Activated CD4-positive, alpha-beta T cell treated with anti-CD3 and anti-CD28 coated beads for 24 hours (primary cell): ENCODE measurements around the gene GHR.

Source experiments
- DNase-seq, 2 donors: peaks; one replicate each; pipeline ENCODE4 v3.0.0-alpha.2; 2020; ENCODE audit warnings: low read depth in 2 of 2

GHR gene

DNA sequence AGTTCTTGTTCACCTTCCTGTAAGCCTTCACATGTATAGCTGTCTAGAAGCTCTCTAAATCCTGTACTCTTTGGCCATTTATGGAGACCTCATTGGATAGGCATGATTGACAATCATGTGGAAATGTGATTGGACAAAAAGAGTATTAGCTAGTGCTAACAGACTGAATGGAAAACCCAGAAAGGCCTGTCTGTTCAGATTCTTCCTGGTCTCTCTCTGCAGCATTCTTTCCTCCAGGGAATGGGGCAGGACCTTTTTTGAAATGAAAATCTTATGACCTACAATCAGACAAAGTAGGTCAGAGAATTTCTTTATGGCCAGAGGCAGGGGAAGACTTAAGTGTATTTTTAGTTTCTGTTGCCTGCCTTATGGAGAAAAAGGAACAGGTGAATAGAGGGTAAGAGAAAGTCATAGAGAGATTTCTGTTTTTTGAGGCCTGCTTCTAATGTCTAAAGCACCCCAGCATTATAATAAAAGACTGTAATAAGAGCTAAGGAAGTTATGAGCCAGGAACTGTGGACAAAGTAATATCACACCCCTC lies 181.0 kb downstream of the GHR start:
- DNase-seq, result no peak

GRCh38 chr5:42605490-42605889 lies 182.3 kb downstream of the GHR start:
- DNase-seq, result no peak

DNA sequence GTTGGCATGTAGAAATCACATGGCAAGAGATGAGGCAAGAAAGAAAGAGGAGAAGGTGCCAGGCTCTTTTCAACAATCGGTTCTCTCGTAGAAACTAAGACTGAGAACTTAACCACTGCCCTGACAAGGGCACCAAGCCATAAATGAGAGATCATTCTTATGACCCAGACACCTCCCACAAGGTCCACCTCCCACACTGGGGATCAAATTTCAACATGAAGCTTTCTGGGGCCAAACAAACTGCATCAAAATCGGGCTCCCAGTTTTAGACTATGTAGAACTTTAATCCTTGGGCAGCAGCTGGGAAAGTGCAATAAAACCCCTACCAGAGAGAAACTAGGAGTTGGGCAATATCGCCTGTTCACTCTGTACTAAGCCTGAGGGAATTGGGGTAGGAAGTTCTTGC lies 183.2 kb downstream of the GHR start:
- DNase-seq, result no peak

- no peak for DNase-seq
Measured at GRCh38 chr5:42611437-42611836, 188.2 kb downstream of the GHR start.

- DNase-seq, result no peak
Measured at GRCh38 chr5:42612750-42613366, 189.6 kb downstream of the GHR start.

GRCh38 chr5:42614509-42614908 lies 191.3 kb downstream of the GHR start:
- DNase-seq, result no peak

- no peak for DNase-seq
Measured at GRCh38 chr5:42620579-42621216, 197.5 kb downstream of the GHR start.

- no peak for DNase-seq
Measured at GRCh38 chr5:42621242-42621641, 198.0 kb downstream of the GHR start.

DNA sequence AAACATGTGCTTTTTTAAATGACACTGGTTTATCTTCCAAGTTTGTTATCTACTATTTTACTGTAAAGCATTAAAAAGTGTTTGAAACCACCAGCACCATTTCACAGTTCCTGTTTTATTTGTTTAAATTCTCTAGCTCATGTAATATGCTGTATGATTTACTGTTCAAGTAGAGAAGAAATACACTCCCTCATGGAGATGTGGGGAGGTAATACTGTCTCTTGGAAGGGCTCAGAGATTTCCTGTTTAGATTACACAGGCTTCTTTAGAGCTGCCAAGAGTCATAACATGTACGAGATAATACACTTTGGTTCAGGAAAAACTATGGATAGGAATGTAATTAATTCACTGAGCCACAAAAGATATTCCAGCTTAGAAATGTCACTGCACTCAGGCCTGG lies 198.4 kb downstream of the GHR start:
- no peak for DNase-seq

- DNase-seq, result no peak
Measured at GRCh38 chr5:42624912-42625311, 201.7 kb downstream of the GHR start.

GRCh38 chr5:42626462-42626861 lies 203.2 kb downstream of the GHR start:
- DNase-seq, result no peak

GRCh38 chr5:42628821-42629220 lies 205.6 kb downstream of the GHR start:
- DNase-seq, result no peak

DNA sequence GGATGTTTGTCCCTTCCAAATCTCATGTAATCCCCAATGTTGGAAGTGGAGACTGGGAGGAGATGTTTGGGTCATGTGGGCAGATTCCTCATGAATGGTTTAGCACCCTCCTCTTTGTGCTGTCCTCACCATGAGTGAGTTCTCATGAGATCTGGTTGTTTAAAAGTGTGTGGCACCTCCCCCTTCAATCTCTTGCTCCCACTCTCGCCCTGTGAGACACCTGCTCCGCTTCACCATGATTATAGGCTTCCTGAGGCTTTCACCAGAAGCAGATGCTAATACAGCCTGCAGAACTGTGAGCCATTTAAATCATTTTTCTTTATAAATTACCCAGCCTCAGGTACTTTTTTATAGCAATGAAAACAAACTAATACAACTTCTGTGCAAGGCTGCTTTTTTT lies 206.0 kb downstream of the GHR start:
- no peak for DNase-seq

GRCh38 chr5:42631241-42631640 lies 208.0 kb downstream of the GHR start:
- no peak for DNase-seq

- no peak for DNase-seq
Measured at GRCh38 chr5:42632354-42632900, 209.2 kb downstream of the GHR start.

DNA sequence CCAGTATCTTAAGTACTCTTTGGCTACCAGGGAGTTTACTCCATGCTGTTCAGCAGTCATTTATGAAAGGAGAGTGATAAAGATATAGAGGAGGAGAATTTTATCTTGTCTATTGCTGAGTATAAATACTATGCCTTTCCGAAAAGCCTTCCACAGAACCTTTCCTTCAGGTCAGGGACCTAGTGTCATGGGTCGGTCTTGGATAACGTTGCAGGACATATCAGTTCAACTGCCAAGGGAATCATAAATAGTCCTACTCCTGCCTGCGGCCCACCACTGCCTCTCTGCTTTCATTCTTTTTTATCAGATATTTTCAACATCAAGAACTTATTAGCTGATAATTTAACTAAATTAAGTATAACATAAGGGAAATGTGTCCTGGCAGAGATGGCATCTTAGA lies 211.3 kb downstream of the GHR start:
- no peak for DNase-seq

GRCh38 chr5:42636425-42636824 lies 213.2 kb downstream of the GHR start:
- no peak for DNase-seq

DNA sequence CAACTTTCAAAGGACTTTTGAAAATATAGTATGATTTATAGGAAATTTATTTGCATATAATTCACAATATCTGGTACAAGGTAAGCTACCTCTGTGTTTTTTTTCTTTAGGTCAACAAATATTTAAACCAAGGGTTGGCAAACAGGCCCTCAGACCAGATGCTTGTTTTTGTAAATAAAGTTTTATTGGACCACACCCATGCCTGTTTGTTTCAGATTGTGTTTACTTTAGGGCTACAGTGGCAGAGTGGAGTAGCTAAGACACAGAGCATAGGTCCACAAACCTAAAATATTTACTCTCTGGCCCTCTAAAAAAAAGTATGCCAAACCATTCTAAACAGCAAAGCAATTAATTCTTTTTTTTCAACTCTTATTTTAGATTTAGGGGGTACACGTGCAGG lies 213.7 kb downstream of the GHR start:
- no peak for DNase-seq

DNA sequence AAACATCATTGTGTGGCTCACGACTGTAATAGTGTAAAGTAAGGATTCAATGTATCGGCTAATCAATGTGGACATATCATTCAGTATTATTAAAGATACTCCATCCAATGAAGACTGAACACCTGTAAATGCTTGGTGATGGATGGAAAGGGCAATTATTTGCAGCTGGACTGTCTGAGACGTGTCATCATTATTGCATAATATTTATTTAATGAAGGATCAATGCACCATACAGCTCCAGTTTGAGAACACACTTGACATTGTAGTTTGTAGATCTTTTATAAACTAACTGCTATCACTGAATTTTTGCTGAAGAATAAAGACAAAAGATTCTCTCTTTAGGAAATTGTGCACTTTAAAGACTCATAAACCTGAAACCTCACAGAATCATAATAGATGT lies 215.7 kb downstream of the GHR start:
- no peak for DNase-seq

DNA sequence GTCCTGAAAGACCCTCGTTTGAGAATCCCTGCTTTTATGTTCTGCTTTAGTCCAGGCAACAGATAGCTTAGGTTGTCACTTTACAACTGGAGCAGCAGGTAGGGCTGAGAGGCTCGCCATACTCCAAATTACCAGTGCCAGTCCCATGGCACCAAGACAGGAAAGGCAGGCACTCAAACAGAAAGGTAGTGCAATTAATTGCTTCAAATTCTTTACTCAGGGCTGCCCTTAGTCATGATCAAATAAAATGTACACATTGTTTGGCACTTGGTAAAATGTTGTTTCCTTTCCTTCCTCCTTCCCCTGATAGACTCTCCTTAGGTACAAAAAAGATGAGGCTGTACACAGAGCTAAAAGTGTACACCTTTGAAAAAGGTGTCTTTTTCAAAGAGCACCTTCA lies 217.6 kb downstream of the GHR start:
- DNase-seq, result no peak

DNA sequence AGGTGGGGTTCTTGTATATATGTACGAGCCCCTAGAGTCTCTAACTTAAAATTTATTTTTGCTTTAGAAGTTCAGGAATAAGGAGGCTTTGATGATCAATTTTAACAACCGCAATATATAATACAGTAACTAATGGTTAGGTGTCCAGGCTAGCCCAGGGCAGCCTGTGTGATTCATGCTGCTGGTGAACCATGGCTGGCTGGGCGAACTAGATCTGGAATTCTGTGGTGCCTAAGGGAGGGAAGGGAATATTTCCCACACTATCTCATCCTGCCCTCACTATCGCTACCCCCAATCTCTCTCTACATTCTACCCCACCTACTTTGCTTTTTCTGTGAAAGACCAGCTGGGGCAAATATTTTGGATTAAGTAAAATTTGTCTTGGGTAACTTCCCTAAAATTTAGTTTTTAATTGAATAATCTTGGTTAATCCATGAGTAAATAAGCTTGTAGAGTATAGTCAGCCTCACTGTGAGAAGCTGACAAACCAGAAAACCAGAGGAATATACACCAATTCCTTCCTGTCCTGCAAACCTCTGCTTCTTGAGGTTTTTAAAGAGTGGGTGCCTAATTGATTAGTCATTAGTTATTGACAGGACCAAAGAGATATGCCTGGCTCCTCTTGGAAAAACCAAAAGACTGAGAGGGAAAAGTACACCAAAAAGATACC lies 218.2 kb downstream of the GHR start:
- DNase-seq, result no peak

DNA sequence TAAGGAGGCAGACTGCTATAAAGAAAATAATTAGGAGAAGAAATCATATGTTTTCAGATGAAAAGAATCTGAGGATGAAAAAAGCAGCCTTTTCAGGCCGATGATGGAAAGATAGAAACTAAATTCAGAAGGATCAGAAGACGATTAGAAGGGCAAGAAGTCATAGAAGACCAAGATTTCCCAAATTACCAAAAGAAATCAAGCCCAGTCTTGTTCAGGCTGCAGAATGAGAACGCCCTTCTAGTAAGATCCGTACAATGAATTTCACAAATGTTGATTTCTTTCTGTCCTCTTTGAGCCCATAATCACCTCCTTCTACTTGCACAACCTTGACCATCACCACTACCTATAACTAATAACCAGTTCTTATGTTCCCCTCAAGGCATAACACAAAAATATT lies 218.8 kb downstream of the GHR start:
- no peak for DNase-seq

- no peak for DNase-seq
Measured at GRCh38 chr5:42643360-42643759, 220.1 kb downstream of the GHR start.
